Measurements from ENCODE around the gene FAM219B. TPM values are rescaled to one million over a fixed set of nuclear protein-coding genes. Genes with fewer than 3 reads are reported as not detected.

FAM219B gene
- total RNA-seq, 4 donors from 2014 or later: 29.3 to 71.8 (median 45.4) TPM

- Histone ChIP-seq H3K27ac (no peak overlapping the region), H3K4me1 (peaks cover 8 to 20% (median 13%) of the 10 kb centered on the region in 3 donors), H3K27me3 (no peaks in the 10 kb centered on the region), H3K36me3 (no peaks in the 10 kb centered on the region), H3K4me3 (no peak overlapping the region), H3K9me3 (no peaks in the 10 kb centered on the region)
- DNase-seq: no peak
- intact Hi-C loops (cut with DNase I): no loop called here
- WGBS, 2 donors: 80 to 82% methylated on average over 5 of the region's 5 CpGs
- TF ChIP-seq CTCF (IDR thresholded peaks at IDR 0.05) (no peak), POLR2A (IDR thresholded peaks at IDR 0.05) (no peak)
These were observed 21.2 kb downstream of the FAM219B start for GRCh38 chr15:74885461-74885860.

DNA sequence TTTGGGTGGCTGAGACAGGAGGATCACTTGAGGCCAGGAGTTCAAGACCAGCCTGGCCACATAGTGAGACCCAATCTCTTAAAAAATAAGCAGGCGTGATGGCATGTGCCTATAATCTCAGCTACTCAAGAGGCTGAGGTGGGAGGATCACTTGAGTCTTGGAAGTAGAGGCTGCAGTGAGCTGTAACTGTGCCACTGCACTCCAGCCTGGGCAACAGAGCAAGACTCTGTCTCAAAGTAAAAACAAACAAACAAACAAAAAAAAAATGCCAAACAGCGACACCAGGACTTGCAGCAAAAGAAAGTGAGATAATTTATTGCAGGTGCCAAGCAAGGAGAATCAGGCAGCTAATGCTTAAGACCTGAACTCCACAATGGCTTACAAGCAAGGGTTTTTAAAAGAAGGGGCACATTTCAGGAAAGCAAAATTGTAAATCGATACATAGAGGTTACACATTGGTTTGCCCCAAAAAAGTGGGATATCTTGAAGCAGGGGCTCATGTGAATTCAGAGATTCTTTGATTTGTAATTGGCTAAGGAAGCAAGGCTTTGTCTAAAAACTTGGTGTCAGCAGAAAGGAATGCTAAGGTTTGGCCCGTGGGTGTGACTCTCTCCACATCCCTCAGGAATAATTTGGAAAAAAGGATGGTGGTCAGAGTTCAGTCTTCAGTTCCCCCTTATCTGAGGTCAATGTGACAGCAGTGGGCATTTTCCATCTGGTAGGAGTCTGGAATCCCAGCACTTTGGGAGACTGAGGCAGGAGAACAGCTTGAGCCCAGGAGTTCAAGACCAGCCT lies 22.0 kb downstream of the FAM219B start:
- WGBS, 2 donors: 70 to 82% methylated on average over 4 of the region's 4 CpGs
- H3K27me3 ChIP-seq: no peaks in the 10 kb centered on the region
- H3K4me1 ChIP-seq: peaks cover 5 to 14% (median 13%) of the 10 kb centered on the region in 3 donors
- intact Hi-C loops (cut with DNase I): no loop called here
- H3K9me3 ChIP-seq: no peaks in the 10 kb centered on the region
- H3K4me3 ChIP-seq: no peak overlapping the region
- H3K27ac ChIP-seq: no peak overlapping the region
- H3K36me3 ChIP-seq: no peaks in the 10 kb centered on the region
- no peak for DNase-seq
- TF ChIP-seq CTCF (IDR thresholded peaks at IDR 0.05): no peak

- H3K27ac ChIP-seq: no peak overlapping the region
- H3K9me3 ChIP-seq: no peaks in the 10 kb centered on the region
- H3K4me1 ChIP-seq: peaks cover 0 to 5% (median 0%) of the 10 kb centered on the region in 3 donors
- WGBS, 2 donors: 93% methylated on average over 3 to 6 of the region's 6 CpGs
- intact Hi-C loops (cut with DNase I): no loop called here
- no peak overlapping the region for H3K4me3 ChIP-seq
- H3K27me3 ChIP-seq: no peaks in the 10 kb centered on the region
- no peaks in the 10 kb centered on the region for H3K36me3 ChIP-seq
- DNase-seq: no peak
- TF ChIP-seq POLR2A (IDR thresholded peaks at IDR 0.05) (no peak), CTCF (IDR thresholded peaks at IDR 0.05) (no peak)
These were observed 24.1 kb downstream of the FAM219B start for GRCh38 chr15:74882528-74882927.

DNA sequence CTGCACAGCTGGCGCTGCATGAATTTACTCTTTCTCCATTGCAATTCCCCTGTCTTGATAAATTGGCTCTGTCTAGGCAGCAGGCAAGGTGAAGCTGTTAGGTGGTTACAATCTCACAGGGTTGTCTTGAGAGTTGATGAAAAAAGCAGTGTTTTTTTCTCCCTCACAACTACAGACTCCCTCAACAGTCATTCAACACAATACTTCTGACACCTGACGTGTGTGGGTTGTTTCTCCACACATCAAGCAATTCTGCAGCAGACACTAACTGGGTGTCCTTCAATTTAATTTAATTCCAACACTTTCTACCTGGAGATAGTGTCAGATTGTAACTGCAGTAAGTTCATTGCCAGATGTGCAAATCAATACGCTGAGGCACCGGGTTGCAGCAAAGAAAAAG lies 28.4 kb downstream of the FAM219B start:
- no peak for TF ChIP-seq CTCF (IDR thresholded peaks at IDR 0.05)
- no peak for TF ChIP-seq POLR2A (IDR thresholded peaks at IDR 0.05)
- no peak for DNase-seq
- Histone ChIP-seq H3K9me3 (no peaks in the 10 kb centered on the region), H3K4me1 (peaks cover 0 to 8% (median 5%) of the 10 kb centered on the region in 3 donors), H3K36me3 (no peaks in the 10 kb centered on the region), H3K27me3 (no peaks in the 10 kb centered on the region), H3K27ac (no peak overlapping the region), H3K4me3 (no peak overlapping the region)
- WGBS, 2 donors: 73 to 75% methylated on average over 4 of the region's 4 CpGs
- intact Hi-C loops (cut with DNase I): no loop called here

GRCh38 chr15:74873756-74874424 lies 32.8 kb downstream of the FAM219B start:
- intact Hi-C loops (cut with DNase I): no loop called here
- no peaks in the 10 kb centered on the region for H3K9me3 ChIP-seq
- peaks cover 26 to 47% (median 41%) of the 10 kb centered on the region in 3 donors for H3K4me1 ChIP-seq
- H3K27me3 ChIP-seq: no peaks in the 10 kb centered on the region
- H3K4me3 ChIP-seq: peak overlapping the region; percentile 59 to 98 (median 75)
- no peak for DNase-seq
- WGBS, 2 donors: 24 to 32% methylated on average over 7 to 9 of the region's 16 CpGs
- H3K36me3 ChIP-seq: no peaks in the 10 kb centered on the region
- TF ChIP-seq POLR2A (IDR thresholded peaks at IDR 0.05) (no peak), CTCF (IDR thresholded peaks at IDR 0.05) (no peak)
- peak overlapping the region; percentile 94 to 98 (median 96) for H3K27ac ChIP-seq

Data from esophagus squamous epithelium (tissue), 5 donors.